ENCODE data around the gene UBL3. TPM values are rescaled to one million over a fixed set of nuclear protein-coding genes. Genes with fewer than 3 reads are reported as not detected.

Gene UBL3
- total RNA-seq, 1 experiment from 2014 or later, result 19.0 TPM

- no CpG with 5 or more reads among the region's 9 CpGs for WGBS (ENCODE audit: extremely low coverage, insufficient read length, low lambda C conversion rate)
- Histone ChIP-seq H3K27ac (ENCODE audit: insufficient read length, low read depth, low read length) (no peak overlapping the region), H2BK20ac (ENCODE audit: low read depth, low read length, poor library complexity, severe bottlenecking) (no peak overlapping the region), H2BK120ac (ENCODE audit: low read depth, low read length, poor library complexity, severe bottlenecking) (no peak overlapping the region), H3K14ac (ENCODE audit: insufficient read depth, low read length) (no peak overlapping the region), H4K91ac (ENCODE audit: insufficient read length, low read depth, low read length) (no peak overlapping the region), H4K20me1 (ENCODE audit: control insufficient read depth, insufficient read depth, insufficient read length) (no peaks in the 10 kb centered on the region), H3K27me3 (ENCODE audit: insufficient read depth, low read length) (no peaks in the 10 kb centered on the region), H3K79me2 (ENCODE audit: insufficient read depth, low read length) (no peaks in the 10 kb centered on the region), H3K4me1 (ENCODE audit: insufficient read depth, low read length) (peaks cover 2% of the 10 kb centered on the region; the same call in 1 of the 2 replicates), H2BK12ac (ENCODE audit: insufficient read length, low read depth, low read length) (no peak overlapping the region), H3K4me2 (ENCODE audit: insufficient read depth, insufficient read length, low read length) (no peak overlapping the region), H3K23ac (ENCODE audit: insufficient read length, low read depth, low read length) (no peak overlapping the region), H3K9me3 (ENCODE audit: control insufficient read depth, low read depth, low read length) (no peaks in the 10 kb centered on the region), H2AFZ (ENCODE audit: low read length) (no peak overlapping the region), H3K56ac (ENCODE audit: insufficient read length, low read depth, low read length) (no peak overlapping the region), H3K18ac (ENCODE audit: insufficient read length, low read depth, low read length) (no peak overlapping the region), H3K4ac (ENCODE audit: low read depth, low read length) (no peak overlapping the region), H2AK5ac (ENCODE audit: insufficient read length, low read length) (no peak overlapping the region), H2BK15ac (ENCODE audit: low read depth, low read length) (no peak overlapping the region), H2BK5ac (ENCODE audit: insufficient read length, low read length) (no peak overlapping the region), H3K79me1 (ENCODE audit: insufficient read depth, low read depth, low read length, poor library complexity, severe bottlenecking) (no peaks in the 10 kb centered on the region), H4K8ac (replicated peaks; ENCODE audit: insufficient read length, low read depth, low read length) (no peak overlapping the region), H4K5ac (ENCODE audit: insufficient read length, low read depth, low read length) (no peak overlapping the region), H3K23me2 (ENCODE audit: insufficient read length, low read depth, low read length, poor library complexity, severe bottlenecking) (no peaks in the 10 kb centered on the region), H3T11ph (ENCODE audit: low read length) (no peak overlapping the region), H3K9ac (ENCODE audit: extremely low read depth, insufficient read length, low read length) (no peak overlapping the region)
- Mint-ChIP-seq H3K9me3 (peaks cover 4 to 7% of the 10 kb centered on the region in 2 experiments), H3K4me1 (peaks cover 14 to 17% of the 10 kb centered on the region in 2 experiments), H3K27me3 (ENCODE audit: low read depth) (no peaks in the 10 kb centered on the region), H3K36me3 (ENCODE audit: insufficient read depth in 1 of 3, low read depth in 3 of 3) (no peaks in the 10 kb centered on the region; a peak in 1 of 7 replicates), H3K4me3 (no peak overlapping the region), H3K27ac (no peak overlapping the region; a peak in 1 of 7 replicates)
- no peak for TF ChIP-seq CTCF (conservative IDR thresholded peaks at IDR 0.05)
- DNase-seq, result no peak
Observed at GRCh38 chr13:29758531-29759114, 91.8 kb downstream of the UBL3 start.
